Right lobe of liver (tissue), 4 donors: ENCODE results near the gene MTMR12.

Experiments
- POLR2A ChIP-seq: fragments of 450-650 bp; IDR thresholded peaks from one replicate; pipeline ENCODE4 v1.6.1; 2017; ENCODE audit warnings: antibody characterized with exemption, mild to moderate bottlenecking
- TF ChIP-seq, protein P1 (sequence below), 4 donors: fragments of 200-600 bp in 3 of 4; fragments of 450-650 bp in 1 of 4; IDR thresholded peaks; one replicate each; pipeline versions ENCODE4 v1.5.1 to v1.8.0; 2016 to 2022; ENCODE audit warnings: antibody characterized with exemption in 4 of 4, mild to moderate bottlenecking in 2 of 4
- donor health status: DM: no; HTN: no; CAD: no.
- donor health status: DM: no; HTN: no; CAD: no.
- donor health status: DM: no; HTN: yes; CAD: no.

- TF ChIP-seq, protein P1, sequence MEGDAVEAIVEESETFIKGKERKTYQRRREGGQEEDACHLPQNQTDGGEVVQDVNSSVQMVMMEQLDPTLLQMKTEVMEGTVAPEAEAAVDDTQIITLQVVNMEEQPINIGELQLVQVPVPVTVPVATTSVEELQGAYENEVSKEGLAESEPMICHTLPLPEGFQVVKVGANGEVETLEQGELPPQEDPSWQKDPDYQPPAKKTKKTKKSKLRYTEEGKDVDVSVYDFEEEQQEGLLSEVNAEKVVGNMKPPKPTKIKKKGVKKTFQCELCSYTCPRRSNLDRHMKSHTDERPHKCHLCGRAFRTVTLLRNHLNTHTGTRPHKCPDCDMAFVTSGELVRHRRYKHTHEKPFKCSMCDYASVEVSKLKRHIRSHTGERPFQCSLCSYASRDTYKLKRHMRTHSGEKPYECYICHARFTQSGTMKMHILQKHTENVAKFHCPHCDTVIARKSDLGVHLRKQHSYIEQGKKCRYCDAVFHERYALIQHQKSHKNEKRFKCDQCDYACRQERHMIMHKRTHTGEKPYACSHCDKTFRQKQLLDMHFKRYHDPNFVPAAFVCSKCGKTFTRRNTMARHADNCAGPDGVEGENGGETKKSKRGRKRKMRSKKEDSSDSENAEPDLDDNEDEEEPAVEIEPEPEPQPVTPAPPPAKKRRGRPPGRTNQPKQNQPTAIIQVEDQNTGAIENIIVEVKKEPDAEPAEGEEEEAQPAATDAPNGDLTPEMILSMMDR (IDR thresholded peaks at IDR 0.05): no peak
- no peak for TF ChIP-seq POLR2A
Observed at GRCh38 chr5:32265902-32266301, 46.8 kb downstream of the MTMR12 start.
